ENCODE results near the gene SCYGR7. TPM values are rescaled to one million over a fixed set of nuclear protein-coding genes. Genes with fewer than 3 reads are reported as not detected.

The SCYGR7 gene
- total and polyA plus RNA-seq, 10 of the 15 experiments (the other 5 are each of a cell fraction or from before 2014, with no cell fraction given) = not detected

GRCh38 chr2:227774895-227775842 is 47.0 kb downstream of the SCYGR7 start (continued):
- no peak for TF ChIP-seq HDGF (IDR thresholded peaks at IDR 0.05)
- no peak for TF ChIP-seq CBFB (IDR thresholded peaks at IDR 0.05; ENCODE audit: low read depth)

Small RNAs within 50 kb of the gene (small RNA-seq; reads per million reads assigned to genes)
- gene RNA5SP121 = not detected
- not detected for gene SNRPGP8

Other genes with a start within 250 kb of the SCYGR7 start
Only the 7 nearest of the 9 such genes appear.
- not detected in 2 replicates for gene SCYGR3, start 113.5 kb upstream of the SCYGR7 start, total RNA-seq (2014; rRNA removed)
- not detected in 2 replicates for gene SCYGR3, start 113.5 kb upstream of the SCYGR7 start, total RNA-seq (2014; rRNA removed; fragmentation: Illumina TruSeq; extraction: Trizol)
- gene SCYGR3, start 113.5 kb upstream of the SCYGR7 start, total RNA-seq (2021) = not detected in 2 replicates
- gene SCYGR3, start 113.5 kb upstream of the SCYGR7 start, polyA plus RNA-seq (2011; rRNA removed) = not detected in 2 replicates
- not detected in 2 replicates for gene SCYGR3, start 113.5 kb upstream of the SCYGR7 start, polyA plus RNA-seq (2014; fragmentation: Illumina TruSeq; extraction: Trizol)
- gene SCYGR3, start 113.5 kb upstream of the SCYGR7 start, polyA plus RNA-seq (2014; fragmentation: Nextera tagmentation; extraction: Ambion mirVana) = not detected
- not detected in 2 replicates for gene SCYGR3, start 113.5 kb upstream of the SCYGR7 start, polyA plus RNA-seq (2014; rRNA removed)
- gene SCYGR3, start 113.5 kb upstream of the SCYGR7 start, polyA plus RNA-seq (2016; fragmentation: Nextera tagmentation; extraction: Ambion mirVana) = not detected
- gene SCYGR4, start 110.8 kb upstream of the SCYGR7 start, total RNA-seq (2014; rRNA removed) = 0.11 TPM in 1 of 2 replicates, not detected in the other
- not detected in 2 replicates for gene SCYGR4, start 110.8 kb upstream of the SCYGR7 start, total RNA-seq (2014; rRNA removed; fragmentation: Illumina TruSeq; extraction: Trizol)
- gene SCYGR4, start 110.8 kb upstream of the SCYGR7 start, total RNA-seq (2021) = not detected in 2 replicates
- not detected in 2 replicates for gene SCYGR4, start 110.8 kb upstream of the SCYGR7 start, polyA plus RNA-seq (2011; rRNA removed)
- gene SCYGR4, start 110.8 kb upstream of the SCYGR7 start, polyA plus RNA-seq (2014; fragmentation: Illumina TruSeq; extraction: Trizol) = not detected in 2 replicates
- gene SCYGR4, start 110.8 kb upstream of the SCYGR7 start, polyA plus RNA-seq (2014; fragmentation: Nextera tagmentation; extraction: Ambion mirVana) = not detected
- gene SCYGR4, start 110.8 kb upstream of the SCYGR7 start, polyA plus RNA-seq (2014; rRNA removed) = not detected in 2 replicates
- not detected for gene SCYGR4, start 110.8 kb upstream of the SCYGR7 start, polyA plus RNA-seq (2016; fragmentation: Nextera tagmentation; extraction: Ambion mirVana)
- not detected in 2 replicates for gene SCYGR5, start 61.5 kb upstream of the SCYGR7 start, total RNA-seq (2014; rRNA removed)
- gene SCYGR5, start 61.5 kb upstream of the SCYGR7 start, total RNA-seq (2014; rRNA removed; fragmentation: Illumina TruSeq; extraction: Trizol) = not detected in 2 replicates
- not detected in 2 replicates for gene SCYGR5, start 61.5 kb upstream of the SCYGR7 start, total RNA-seq (2021)
- not detected in 2 replicates for gene SCYGR5, start 61.5 kb upstream of the SCYGR7 start, polyA plus RNA-seq (2011; rRNA removed)
- not detected in 2 replicates for gene SCYGR5, start 61.5 kb upstream of the SCYGR7 start, polyA plus RNA-seq (2014; fragmentation: Illumina TruSeq; extraction: Trizol)
- not detected for gene SCYGR5, start 61.5 kb upstream of the SCYGR7 start, polyA plus RNA-seq (2014; fragmentation: Nextera tagmentation; extraction: Ambion mirVana)
- not detected in 2 replicates for gene SCYGR5, start 61.5 kb upstream of the SCYGR7 start, polyA plus RNA-seq (2014; rRNA removed)
- gene SCYGR5, start 61.5 kb upstream of the SCYGR7 start, polyA plus RNA-seq (2016; fragmentation: Nextera tagmentation; extraction: Ambion mirVana) = not detected
- gene SLC19A3, start 10.3 kb upstream of the SCYGR7 start, total RNA-seq (2014; rRNA removed) = 0.16 TPM in 1 of 2 replicates, not detected in the other
- gene SLC19A3, start 10.3 kb upstream of the SCYGR7 start, total RNA-seq (2014; rRNA removed; fragmentation: Illumina TruSeq; extraction: Trizol) = not detected in 2 replicates
- not detected in 2 replicates for gene SLC19A3, start 10.3 kb upstream of the SCYGR7 start, total RNA-seq (2021)
- gene SLC19A3, start 10.3 kb upstream of the SCYGR7 start, polyA plus RNA-seq (2011; rRNA removed) = not detected in 2 replicates
- not detected in 2 replicates for gene SLC19A3, start 10.3 kb upstream of the SCYGR7 start, polyA plus RNA-seq (2014; fragmentation: Illumina TruSeq; extraction: Trizol)
- not detected for gene SLC19A3, start 10.3 kb upstream of the SCYGR7 start, polyA plus RNA-seq (2014; fragmentation: Nextera tagmentation; extraction: Ambion mirVana)
- not detected in 2 replicates for gene SLC19A3, start 10.3 kb upstream of the SCYGR7 start, polyA plus RNA-seq (2014; rRNA removed)
- not detected for gene SLC19A3, start 10.3 kb upstream of the SCYGR7 start, polyA plus RNA-seq (2016; fragmentation: Nextera tagmentation; extraction: Ambion mirVana)
- not detected in 2 replicates for gene SCYGR6, start 3.6 kb upstream of the SCYGR7 start, total RNA-seq (2014; rRNA removed)
- gene SCYGR6, start 3.6 kb upstream of the SCYGR7 start, total RNA-seq (2014; rRNA removed; fragmentation: Illumina TruSeq; extraction: Trizol) = not detected in 2 replicates
- gene SCYGR6, start 3.6 kb upstream of the SCYGR7 start, total RNA-seq (2021) = not detected in 2 replicates
- gene SCYGR6, start 3.6 kb upstream of the SCYGR7 start, polyA plus RNA-seq (2011; rRNA removed) = not detected in 2 replicates
- not detected in 2 replicates for gene SCYGR6, start 3.6 kb upstream of the SCYGR7 start, polyA plus RNA-seq (2014; fragmentation: Illumina TruSeq; extraction: Trizol)
- gene SCYGR6, start 3.6 kb upstream of the SCYGR7 start, polyA plus RNA-seq (2014; fragmentation: Nextera tagmentation; extraction: Ambion mirVana) = not detected
- not detected in 2 replicates for gene SCYGR6, start 3.6 kb upstream of the SCYGR7 start, polyA plus RNA-seq (2014; rRNA removed)
- gene SCYGR6, start 3.6 kb upstream of the SCYGR7 start, polyA plus RNA-seq (2016; fragmentation: Nextera tagmentation; extraction: Ambion mirVana) = not detected
- not detected in 2 replicates for gene SCYGR8, start 17.6 kb downstream of the SCYGR7 start, total RNA-seq (2014; rRNA removed)
- gene SCYGR8, start 17.6 kb downstream of the SCYGR7 start, total RNA-seq (2014; rRNA removed; fragmentation: Illumina TruSeq; extraction: Trizol) = not detected in 2 replicates
- not detected in 2 replicates for gene SCYGR8, start 17.6 kb downstream of the SCYGR7 start, total RNA-seq (2021)
- not detected in 2 replicates for gene SCYGR8, start 17.6 kb downstream of the SCYGR7 start, polyA plus RNA-seq (2011; rRNA removed)
- gene SCYGR8, start 17.6 kb downstream of the SCYGR7 start, polyA plus RNA-seq (2014; fragmentation: Illumina TruSeq; extraction: Trizol) = not detected in 2 replicates
- gene SCYGR8, start 17.6 kb downstream of the SCYGR7 start, polyA plus RNA-seq (2014; fragmentation: Nextera tagmentation; extraction: Ambion mirVana) = not detected
- gene SCYGR8, start 17.6 kb downstream of the SCYGR7 start, polyA plus RNA-seq (2014; rRNA removed) = not detected in 2 replicates
- gene SCYGR8, start 17.6 kb downstream of the SCYGR7 start, polyA plus RNA-seq (2016; fragmentation: Nextera tagmentation; extraction: Ambion mirVana) = not detected
- 6.9 and 9.1 TPM in 2 replicates for gene CCL20, start 85.5 kb downstream of the SCYGR7 start, total RNA-seq (2014; rRNA removed)
- gene CCL20, start 85.5 kb downstream of the SCYGR7 start, total RNA-seq (2014; rRNA removed; fragmentation: Illumina TruSeq; extraction: Trizol) = 11.4 and 12.6 TPM in 2 replicates
- gene CCL20, start 85.5 kb downstream of the SCYGR7 start, total RNA-seq (2021) = 5.5 and 6.6 TPM in 2 replicates
- gene CCL20, start 85.5 kb downstream of the SCYGR7 start, polyA plus RNA-seq (2011; rRNA removed) = 27.4 and 39.2 TPM in 2 replicates
- gene CCL20, start 85.5 kb downstream of the SCYGR7 start, polyA plus RNA-seq (2014; fragmentation: Illumina TruSeq; extraction: Trizol) = 10.8 and 14.8 TPM in 2 replicates
- 10 to 100 TPM; 26.3 to 35.7 TPM for gene CCL20, start 85.5 kb downstream of the SCYGR7 start, polyA plus RNA-seq (2014; fragmentation: Nextera tagmentation; extraction: Ambion mirVana)
- gene CCL20, start 85.5 kb downstream of the SCYGR7 start, polyA plus RNA-seq (2014; rRNA removed) = 7.6 and 8.3 TPM in 2 replicates
- gene CCL20, start 85.5 kb downstream of the SCYGR7 start, polyA plus RNA-seq (2016; fragmentation: Nextera tagmentation; extraction: Ambion mirVana) = 10 to 100 TPM; 19.7 to 19.8 TPM

Measured in GM12878 (cell line).